GM21825 (cell line): ENCODE results near the gene MAEA.
"Not testable (repeated sequence)": the region's sequence is repeated elsewhere in the genome, so short reads cannot be mapped to it uniquely, and the experiment has no call there.

Experiments
- ATAC-seq: cut with Tn5 transposase; IDR thresholded peaks from one replicate; pipeline ENCODE4 v1.9.1; 2021; ENCODE audit warnings: mild to moderate bottlenecking, moderate library complexity; ENCODE audit not compliant: unreplicated experiment

Gene MAEA

DNA sequence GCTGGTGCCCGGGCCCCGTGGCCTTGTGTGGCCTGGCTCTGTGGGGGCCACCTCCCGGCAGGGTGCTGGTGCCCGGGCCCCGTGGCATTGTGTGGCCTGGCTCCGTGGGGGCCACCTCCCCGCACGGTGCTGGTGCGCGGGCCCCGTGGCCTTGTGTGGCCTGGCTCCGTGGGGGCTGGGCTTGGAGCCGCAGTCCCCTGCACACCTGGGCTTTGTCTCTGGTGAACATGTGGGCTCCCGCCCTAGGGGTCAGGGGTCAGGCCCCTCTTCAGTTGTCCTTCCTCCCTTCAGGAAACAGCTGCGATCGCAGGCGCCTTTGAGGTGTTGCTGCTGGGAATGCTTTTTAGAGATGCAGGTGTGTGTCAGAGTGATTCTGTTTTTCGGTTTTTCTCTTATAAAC, 74.5 kb downstream of the MAEA start:
- no peak for ATAC-seq

DNA sequence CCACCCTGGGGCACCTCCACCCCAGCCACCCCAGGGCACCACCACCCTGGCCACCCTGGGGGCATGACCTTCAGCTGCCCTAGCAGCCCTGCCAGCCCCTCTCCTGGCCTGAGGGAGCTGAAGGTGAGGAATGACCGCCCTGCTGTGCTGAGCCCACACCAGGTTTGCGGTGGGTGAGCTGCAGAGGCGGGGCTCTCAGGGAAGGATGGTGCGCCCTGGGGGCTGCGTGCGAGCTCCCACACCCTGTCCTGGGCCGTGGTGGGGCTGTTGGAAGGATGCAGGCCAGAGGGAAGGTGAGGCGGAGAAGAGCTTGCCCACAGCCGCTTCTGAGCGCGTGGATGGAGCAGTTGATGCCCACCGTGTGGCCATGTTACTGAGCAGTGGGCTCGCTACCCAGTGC, 75.1 kb downstream of the MAEA start:
- ATAC-seq: no peak

DNA sequence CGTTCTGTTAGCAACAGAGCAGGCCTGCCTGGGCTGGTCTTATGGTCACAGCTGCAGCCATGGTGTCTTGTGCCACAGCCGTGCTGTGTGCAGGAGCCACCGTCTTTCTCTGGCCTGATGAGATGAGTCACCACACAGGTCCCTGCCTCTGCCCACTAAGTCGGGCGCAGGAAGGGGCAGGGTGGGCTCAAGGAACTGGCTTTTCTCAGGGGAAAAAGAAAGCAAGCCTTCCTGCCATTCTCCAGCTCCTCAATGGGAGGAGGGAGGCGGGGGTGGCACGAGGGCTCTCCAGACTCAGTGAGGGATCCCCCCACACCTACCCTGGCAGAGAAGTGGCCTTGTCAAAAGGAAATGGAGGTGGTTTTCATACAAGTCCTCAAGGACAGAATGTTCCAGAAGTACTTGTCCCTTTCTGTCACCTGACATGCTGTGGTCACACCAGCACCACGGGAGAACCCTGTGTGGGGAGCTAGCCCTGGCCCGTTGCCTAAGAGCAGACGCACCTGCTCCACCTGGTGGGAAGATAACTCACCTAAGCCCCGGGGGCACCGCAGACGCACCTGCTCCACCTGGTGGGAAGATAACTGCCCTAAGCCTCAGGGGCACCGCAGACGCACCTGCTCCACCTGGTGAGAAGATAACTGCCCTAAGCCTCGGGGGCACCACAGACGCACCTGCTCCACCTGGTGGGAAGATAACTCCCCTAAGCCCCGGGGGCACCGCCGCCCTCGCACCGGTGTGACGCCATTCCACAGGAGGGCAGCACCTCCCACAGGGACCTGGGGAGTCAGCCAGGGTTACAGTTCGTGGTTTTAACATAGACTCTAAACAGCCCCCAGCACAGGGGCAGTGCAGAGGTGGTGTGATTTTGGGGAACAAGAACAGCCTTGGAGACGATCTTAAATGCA, 75.8 kb downstream of the MAEA start:
- no peak for ATAC-seq

DNA sequence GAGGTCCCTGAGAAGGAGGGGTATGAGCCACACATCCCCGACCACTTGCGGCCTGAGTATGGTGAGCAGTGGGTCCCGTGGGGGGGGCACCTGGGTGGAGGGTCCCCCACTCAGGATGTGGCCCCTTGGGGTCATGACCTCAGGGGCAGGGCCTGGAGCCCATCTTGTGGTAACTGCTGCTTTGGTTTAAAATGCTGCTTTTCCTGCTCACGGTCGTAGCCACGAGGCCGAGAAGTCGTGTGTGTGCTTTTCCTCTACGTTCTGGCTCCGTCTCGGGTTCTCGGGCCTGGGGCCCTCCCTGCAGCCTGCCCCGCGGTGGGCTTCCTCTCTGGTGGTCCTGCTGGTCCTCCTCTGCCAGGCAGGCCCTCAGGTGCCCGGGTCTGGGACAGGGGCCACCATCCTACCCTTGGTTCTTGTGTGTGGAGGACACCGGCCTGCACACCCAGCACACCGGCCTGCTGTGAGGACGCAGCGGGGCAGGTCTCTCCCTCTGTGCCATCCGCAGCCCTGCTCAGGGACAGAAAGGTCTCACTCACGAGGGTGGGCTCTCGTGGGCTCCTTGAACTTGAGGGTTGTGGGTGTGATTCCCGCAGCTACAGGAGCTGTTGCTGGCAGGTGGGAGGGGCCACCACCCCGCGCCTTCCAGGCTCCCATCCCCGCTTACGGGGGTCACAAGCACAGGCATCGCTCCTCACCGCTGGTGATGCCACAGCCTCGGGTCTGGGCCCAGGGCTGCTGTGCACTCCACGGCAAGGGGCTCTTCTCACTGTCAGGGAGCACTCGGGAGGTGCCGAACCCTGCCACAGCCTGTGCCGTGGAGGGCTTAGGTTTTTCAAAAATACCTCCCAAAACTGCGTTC, 76.9 kb downstream of the MAEA start:
- ATAC-seq: no peak

DNA sequence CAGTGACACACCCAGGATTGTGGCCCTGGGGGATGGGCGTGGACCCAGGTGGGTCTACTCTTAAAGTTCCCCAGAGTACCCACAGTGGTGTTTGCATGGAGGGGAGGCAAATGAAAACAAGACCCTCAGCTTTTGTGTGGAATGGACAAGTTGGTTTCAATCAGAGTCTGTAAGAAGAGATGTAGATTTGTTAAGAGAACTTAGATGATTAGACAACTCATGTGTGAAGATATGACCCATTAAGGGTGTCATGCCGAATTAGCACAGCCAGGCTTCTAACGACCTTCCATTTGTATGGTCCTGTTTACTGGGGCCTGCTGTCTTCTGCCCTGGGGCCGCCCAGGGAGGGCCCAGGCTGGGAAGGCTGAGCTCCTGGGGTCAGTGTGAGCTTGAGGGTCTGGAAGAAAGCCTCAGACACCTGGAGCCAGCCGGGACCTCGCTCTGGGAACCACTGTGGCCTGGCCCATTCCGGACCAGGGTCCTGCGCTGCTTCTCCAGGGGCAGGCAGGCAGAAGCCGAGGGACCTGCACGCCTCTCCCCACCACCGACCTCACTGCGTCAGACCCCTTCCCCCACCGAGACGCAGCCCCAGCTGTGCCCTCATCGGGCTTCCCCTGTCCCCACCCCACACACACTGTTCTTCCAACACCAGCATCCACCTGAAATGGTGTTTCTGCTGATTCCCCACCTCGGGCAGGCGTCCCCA, 77.7 kb downstream of the MAEA start:
- no peak for ATAC-seq

DNA sequence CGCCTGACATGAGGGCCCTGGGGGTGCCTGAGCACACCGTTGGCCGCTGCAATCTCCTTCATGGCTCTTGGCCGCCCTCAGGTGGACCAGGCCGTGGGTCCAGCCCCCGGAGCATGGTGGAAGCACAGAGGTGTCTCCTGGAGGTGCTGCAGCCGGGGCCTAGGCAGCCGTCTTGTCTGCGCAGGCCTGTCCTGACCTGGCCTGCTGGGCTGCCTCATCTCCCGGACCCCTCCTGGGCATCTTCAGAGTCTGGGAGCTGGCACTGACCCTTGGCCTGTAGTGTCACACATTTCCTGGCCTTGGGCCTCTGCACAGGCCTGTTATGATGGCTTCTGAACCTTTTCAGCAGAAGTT, 78.2 kb downstream of the MAEA start:
- ATAC-seq: no peak

DNA sequence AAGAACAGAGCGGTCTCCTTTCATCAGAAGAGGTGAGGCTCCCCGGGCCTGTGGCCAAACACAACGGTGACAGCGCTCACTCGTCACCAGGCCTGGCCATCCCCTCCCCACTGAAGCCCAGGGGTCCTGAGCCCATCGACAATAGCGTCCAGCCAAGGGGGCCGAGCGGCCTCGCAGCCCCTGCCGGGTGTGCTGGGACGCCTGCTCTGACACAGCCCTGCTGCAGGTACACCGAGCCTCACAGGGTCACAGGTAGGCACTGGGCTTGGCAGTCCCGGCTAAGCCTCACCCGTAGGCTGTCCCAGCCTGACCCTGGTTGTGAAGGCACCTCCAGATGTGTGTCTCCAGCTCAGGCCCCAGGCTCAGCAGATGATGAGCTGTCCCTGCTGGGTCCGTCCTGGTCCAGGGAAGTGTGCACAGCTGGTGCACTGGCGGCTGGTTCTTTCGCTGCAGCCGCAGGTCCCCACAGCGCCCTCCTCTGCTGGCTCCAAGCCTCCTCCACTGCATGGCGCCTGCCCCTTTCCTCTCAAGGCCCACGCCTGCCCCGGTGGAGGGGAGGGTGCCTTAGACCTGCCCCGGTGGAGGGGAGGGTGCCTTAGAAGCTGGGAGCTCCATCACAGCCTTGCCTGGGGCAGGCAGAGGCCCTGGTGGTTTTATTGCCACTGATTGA, 78.9 kb downstream of the MAEA start:
- no peak for ATAC-seq

DNA sequence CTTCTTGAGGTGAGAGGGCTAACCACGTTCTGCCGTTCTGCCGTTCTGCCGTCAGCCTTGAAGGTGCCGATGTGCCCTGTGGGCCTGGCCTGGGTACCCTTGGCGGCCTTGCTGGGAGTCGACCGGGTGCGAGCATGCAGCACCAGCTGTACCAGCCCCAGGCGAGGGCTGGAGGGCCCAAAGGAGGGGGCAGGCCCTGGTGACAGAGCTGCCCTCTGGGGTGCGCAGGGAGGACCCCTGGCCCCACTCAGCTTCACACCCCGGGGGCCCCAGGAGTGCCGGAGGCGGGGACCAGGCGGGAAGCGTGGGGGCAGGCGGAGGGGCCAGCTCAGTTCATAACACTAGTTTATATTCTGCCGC, 79.4 kb downstream of the MAEA start:
- ATAC-seq: no peak

DNA sequence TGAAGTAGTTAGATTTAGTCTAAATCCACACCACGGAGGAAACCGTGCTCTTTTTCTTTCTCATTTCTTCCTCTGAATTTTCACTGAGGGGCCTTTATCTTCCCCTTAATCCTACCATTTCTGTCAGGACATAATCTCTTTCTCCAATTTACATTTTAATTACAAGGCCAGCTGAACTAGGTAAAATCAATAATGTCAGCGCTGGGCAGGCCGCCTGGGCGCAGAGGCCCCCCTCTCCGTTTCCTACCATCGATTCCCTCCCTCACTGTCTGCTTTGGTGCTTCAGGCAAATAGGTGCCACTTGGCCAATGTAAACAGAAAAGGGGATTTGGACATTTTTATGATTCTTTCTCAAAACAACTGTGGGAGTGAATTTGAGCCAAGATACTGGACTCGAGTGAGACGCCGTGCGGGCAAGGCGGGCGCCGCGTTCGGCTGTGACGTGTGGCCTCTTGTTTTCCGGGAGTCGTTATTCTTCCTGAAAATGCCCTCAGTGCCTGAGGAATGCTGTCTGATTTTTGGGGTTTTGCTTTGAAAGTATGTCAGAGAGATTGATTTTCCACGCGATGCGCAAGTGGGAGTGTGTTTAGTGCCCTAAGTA, 79.9 kb downstream of the MAEA start:
- ATAC-seq: no peak

DNA sequence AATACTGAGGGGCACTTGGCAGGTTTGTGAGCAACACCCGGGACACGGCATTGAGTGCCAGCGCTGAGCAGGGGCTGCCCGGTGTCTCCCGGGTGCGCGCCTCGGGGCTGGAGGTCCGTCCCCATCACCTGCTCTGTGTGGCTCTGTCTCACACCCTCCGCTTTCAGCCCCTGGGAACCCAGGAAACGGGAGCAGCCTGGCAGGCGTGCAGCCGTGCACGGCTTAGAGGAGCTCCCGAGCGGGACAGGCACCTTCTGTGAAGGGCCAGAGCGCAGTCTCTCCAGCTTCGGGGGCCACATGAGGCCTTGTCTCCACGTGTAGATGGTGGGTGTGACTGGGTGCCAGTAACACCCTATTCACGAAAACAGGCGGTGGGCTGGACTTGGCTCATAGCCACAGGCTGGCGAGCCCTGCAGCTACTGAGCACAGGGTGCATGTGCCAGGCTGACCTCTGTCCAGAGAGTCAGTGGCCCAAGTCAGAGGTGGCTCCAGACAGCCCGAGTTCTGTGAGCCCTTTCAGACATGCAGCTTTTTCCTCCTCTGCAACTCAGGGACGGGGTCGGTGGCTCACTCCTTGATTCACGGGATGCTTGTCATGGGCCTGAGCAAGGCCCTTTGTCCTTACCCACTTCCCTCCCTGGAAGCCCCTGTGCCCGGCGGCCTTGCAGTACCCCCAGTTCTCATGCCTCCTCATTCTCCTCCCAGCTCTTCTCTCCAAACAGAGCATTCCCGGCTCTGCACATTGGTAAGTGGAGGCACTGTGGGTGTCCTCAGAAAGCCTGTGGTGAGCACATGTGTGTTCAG, 80.8 kb downstream of the MAEA start:
- no peak for ATAC-seq

DNA sequence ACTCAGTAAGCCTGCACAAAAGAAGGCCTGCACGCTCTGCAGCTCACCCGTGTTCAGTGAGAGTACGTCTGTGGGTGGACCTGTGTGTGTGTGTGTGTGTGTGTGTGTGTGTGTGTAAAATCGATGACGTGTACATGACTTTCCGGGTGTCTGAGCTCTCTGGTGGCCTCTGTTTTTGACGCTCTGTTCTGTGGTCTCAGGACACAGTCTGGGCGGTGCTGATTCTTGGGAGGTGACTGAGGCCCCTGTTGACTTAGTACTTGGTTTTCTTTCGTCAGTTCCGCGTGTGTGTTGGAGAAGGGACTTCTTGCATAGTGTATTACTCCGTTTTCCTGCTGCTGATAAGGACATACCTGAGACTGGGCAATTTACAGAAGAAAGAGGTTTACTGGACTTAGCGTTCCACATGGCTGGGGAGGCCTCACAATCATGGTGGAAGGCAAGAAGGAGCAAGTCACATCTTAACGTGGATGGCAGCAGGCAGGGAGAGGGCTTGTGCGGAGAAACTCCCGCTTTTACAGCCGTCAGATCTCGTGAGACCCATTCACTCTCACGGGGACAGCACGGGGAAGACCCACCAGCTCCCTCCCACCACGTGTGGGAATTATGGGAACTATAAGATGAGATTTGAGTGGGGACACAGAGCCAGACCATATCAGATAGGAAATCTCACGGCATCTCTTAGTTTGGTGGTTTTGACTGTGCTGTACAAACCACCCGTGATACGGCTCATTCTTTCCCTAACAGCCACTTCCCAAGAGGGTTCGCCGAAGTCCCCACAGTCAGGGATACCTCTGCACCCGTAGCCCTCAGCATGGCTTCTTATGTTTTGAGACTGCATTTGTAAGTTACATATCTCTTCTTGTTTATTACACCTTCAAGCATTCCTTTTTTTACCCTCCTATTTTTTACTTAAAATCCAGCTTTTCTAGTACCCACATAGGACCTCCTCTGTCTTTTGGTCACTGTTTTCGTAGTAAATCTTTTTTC, 81.8 kb downstream of the MAEA start:
- ATAC-seq: no peak

DNA sequence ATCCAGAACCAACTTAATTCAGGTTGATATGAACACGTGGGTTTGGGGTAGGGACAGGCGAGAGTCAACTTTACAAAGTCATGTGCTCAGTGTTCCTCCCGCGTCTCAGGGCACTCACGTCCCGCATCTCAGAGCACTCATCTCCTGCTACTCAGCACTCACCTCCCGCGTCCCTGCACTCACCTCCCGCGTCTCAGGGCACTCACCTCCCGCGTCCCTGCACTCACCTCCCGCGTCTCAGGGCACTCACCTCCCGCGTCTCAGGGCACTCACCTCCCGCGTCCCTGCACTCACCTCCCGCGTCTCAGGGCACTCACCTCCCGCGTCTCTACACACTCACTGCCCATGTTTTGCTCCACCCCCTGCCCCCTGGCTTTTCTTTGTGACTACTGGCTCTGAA, 82.9 kb downstream of the MAEA start:
- not testable (repeated sequence) for ATAC-seq

DNA sequence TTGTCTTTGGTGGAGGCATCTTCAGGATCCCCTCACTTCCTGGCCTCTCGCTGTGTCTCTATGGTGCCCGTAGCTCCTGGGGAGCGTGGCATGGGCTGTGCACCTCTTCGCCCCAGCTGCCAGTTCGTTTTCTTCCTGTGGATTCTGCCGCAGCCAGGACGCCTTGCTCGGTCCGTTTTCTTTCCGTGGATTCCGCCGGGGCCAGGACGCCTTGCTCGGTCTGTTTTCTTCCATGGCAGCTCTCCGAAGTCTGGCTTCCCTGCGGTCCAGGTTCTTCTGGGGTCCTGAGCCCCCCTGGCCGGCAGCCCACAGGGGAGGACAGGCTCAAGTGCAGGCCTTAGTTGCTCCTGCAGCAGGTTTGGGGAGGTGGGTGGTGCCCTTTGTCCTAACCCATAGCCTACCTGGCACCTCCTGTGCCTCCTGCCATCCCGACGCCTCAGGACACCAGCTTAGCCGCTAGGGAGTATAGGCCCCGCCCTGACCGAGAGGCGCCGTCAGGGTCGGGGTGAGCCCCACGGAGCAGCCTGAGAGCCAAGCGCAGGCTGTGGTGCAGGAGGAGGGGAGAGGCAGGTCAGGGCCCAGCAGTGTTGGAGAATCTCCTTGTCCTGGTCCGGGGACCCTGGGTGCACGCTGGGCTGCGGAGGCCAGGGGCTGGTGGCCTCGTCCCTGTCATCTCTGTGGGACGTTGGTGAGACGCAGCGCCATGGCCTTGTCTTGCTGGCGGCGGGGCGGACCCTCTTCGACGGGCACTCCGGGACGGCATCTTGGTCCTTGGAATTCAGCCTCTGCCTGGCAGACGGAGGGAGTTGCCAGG, 84.4 kb downstream of the MAEA start:
- ATAC-seq: no peak

DNA sequence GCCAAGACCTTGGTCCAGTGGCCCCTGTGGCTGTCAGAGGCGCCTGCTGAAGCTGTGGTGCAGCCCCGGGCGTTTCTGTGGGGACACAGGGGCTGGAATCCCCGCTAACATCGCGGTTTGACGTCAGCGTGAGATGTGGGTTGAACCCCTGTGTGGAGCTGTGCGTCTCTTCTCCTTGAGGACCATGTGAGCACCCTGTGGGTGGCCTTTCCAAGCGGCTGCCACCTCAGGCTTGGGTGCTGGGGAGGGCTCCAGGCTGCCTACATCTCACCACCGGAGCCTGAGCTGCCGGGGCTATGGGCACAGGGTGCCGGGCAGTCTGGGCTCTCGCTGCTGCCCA, 85.0 kb downstream of the MAEA start:
- ATAC-seq: no peak

DNA sequence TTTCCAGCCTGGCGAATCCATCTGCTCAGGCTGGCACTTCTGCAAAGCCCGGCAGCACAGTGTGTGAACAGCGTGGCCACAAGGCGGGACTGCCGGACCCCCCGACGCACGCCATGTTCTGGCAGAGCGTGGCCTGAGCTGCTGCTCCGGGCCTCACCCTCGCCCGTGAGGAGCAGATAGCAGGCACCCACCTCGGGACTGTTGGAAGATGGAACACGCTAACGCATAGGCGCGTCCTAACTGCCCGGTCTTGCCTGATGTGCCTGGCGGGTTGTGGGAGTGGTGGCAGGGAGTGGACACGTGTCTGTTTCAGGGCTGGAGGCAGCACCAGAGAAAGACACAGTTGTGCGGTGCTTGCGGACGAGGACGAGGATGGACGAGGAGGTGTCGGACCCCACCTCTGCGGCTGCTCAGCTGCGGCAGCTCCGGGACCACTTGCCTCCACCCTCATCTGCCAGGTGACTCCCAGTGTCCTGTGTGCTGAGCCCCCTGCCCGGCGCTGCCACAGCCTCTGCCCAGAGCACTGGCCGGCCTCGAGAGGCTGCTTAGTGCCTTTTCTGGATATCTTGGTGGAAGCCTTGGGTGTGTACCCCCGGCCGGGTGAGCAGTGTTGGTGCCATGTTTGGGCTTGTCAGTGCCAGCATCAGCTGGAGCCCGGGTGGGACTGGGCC, 85.5 kb downstream of the MAEA start:
- no peak for ATAC-seq

DNA sequence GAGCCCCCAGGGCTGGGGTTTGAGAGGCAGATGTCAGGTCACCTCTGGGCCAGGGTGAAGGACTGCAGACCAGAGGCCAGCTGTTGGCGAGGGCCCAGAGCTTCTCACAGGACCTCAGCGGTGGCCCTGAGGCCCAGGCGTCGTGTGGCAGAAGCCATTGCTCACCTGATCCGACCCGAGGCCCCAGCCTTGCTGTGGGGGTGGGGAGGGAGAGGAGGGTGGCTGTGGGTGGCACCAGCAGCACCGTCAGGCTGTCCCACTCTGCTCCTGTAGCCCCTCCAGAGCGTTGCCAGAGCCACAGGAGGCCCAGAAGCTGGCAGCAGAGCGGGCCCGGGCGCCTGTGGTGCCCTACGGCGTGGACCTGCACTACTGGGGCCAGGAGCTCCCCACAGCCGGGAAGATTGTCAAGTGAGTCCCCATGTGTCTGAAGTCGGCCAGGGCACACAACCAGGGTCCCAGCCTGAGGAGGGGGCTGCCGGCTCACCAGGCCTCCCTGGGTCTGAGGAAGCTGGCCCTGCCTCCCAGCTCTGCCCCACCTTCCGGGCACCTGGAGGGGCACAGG, 86.2 kb downstream of the MAEA start:
- ATAC-seq: no peak

DNA sequence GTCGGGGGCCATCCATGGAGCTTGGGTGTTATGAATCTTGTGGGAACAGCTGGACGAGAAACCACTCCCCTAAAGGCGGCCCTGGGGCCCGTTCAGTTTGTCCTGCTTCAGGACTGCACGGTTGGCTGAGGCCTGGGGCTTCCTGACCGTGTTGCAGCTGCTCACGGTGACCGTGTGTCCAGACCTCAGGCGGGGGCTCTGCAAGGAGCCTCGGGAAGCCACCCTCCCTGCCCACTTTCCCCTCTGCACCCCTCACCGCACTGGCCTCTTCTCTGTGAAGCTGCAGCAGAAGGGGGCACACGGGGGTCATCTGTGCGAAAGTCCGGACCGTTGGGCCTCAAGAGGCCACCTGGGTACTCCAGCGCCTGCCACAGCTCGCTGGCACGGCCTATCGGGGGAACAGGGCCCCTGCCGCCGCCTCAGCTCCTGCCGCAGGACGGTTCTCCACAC, 86.7 kb downstream of the MAEA start:
- ATAC-seq: no peak
